Activated CD4-positive, alpha-beta T cell treated with anti-CD3 and anti-CD28 coated beads, Interleukin-2, amount 50 U/mL, for 16 hours (primary cell): Measurements from ENCODE around the gene IL18R1.

ENCODE experiments used
- DNase-seq: peaks from one replicate; pipeline ENCODE4 v3.0.0-alpha.2; 2020

Gene IL18R1

GRCh38 chr2:102345329-102345920 lies 10.2 kb upstream of the IL18R1 start:
- no peak for DNase-seq

- DNase-seq = no peak
These were observed 9.0 kb upstream of the IL18R1 start for GRCh38 chr2:102346381-102347130.

- DNase-seq = no peak
These were observed 5.3 kb upstream of the IL18R1 start for GRCh38 chr2:102350137-102350793.

GRCh38 chr2:102356381-102356712 lies 751 bp downstream of the IL18R1 start:
- DNase-seq = no peak

- DNase-seq = no peak
These were observed 1.1 kb downstream of the IL18R1 start for GRCh38 chr2:102356741-102357140.

GRCh38 chr2:102357937-102358336 lies 2.3 kb downstream of the IL18R1 start:
- DNase-seq = no peak

- DNase-seq = peak; percentile 51
These were observed 2.9 kb downstream of the IL18R1 start for GRCh38 chr2:102358496-102358895.

GRCh38 chr2:102359527-102359926 lies 3.9 kb downstream of the IL18R1 start:
- DNase-seq = no peak

GRCh38 chr2:102361632-102362241 lies 6.1 kb downstream of the IL18R1 start:
- DNase-seq = no peak

GRCh38 chr2:102365763-102366162 lies 10.2 kb downstream of the IL18R1 start:
- DNase-seq = no peak

GRCh38 chr2:102366406-102367112 lies 11.0 kb downstream of the IL18R1 start:
- peak; percentile 65 for DNase-seq

GRCh38 chr2:102367331-102367971 lies 11.9 kb downstream of the IL18R1 start:
- DNase-seq = peak; percentile 81

GRCh38 chr2:102368461-102369109 lies 13.0 kb downstream of the IL18R1 start:
- DNase-seq = peak; percentile 62

- DNase-seq = no peak
These were observed 14.3 kb downstream of the IL18R1 start for GRCh38 chr2:102369866-102370265.

- DNase-seq = no peak
These were observed 20.5 kb downstream of the IL18R1 start for GRCh38 chr2:102376052-102376591.

- no peak for DNase-seq
These were observed 28.1 kb downstream of the IL18R1 start for GRCh38 chr2:102383722-102384121.

GRCh38 chr2:102385522-102385921 lies 29.9 kb downstream of the IL18R1 start:
- no peak for DNase-seq

GRCh38 chr2:102386004-102386403 lies 30.4 kb downstream of the IL18R1 start:
- no peak for DNase-seq

- no peak for DNase-seq
These were observed 31.4 kb downstream of the IL18R1 start for GRCh38 chr2:102386867-102387541.

- DNase-seq = no peak
These were observed 32.4 kb downstream of the IL18R1 start for GRCh38 chr2:102387763-102388546.
